Natural killer cell treated with Interleukin-12 subunit alpha and Interleukin-12 subunit beta and Interleukin-15 and Interleukin-18, amount 100 ng/mL, for 72 hours (primary cell): Measurements from ENCODE around the gene DPM1. TPM values are rescaled to one million over a fixed set of nuclear protein-coding genes. Genes with fewer than 3 reads are reported as not detected.

Source experiments
- ATAC-seq, 2 donors: fragments of 150-1000 bp; cut with Tn5 transposase in 1 of 2; sonication (Bioruptor Pico), chemical (Tn5 transposase) in 1 of 2; 2 replicates each; pipeline ENCODE4 v1.10.0; 2021
- DNase-seq: peaks from one replicate; pipeline ENCODE4 v3.0.0; 2022; ENCODE audit warnings: low spot score
- H3K27ac Mint-ChIP-seq, 2 donors: 1 replicate in 1 of 2; 2 replicates in 1 of 2; pipeline ENCODE4 v1.8.0; 2022; ENCODE audit warnings: mixed read lengths in 2 of 2, mild to moderate bottlenecking in 1 of 2, moderate library complexity in 1 of 2
- H3K27me3 Mint-ChIP-seq, 2 donors: 1 replicate in 1 of 2; 2 replicates in 1 of 2; pipeline ENCODE4 v1.8.0; 2022; ENCODE audit warnings: mixed read lengths in 2 of 2
- H3K36me3 Mint-ChIP-seq: one replicate; pipeline ENCODE4 v1.8.0; 2022; ENCODE audit warnings: mixed read lengths
- H3K4me1 Mint-ChIP-seq, 2 donors: 1 replicate in 1 of 2; 2 replicates in 1 of 2; pipeline ENCODE4 v1.8.0; 2022; ENCODE audit warnings: low read depth in 2 of 2, mixed read lengths in 2 of 2, mild to moderate bottlenecking in 1 of 2
- H3K4me3 Mint-ChIP-seq: one replicate; pipeline ENCODE4 v1.8.0; 2022; ENCODE audit warnings: mixed read lengths
- H3K9me3 Mint-ChIP-seq: 2 replicates; pipeline ENCODE4 v1.8.0; 2022; ENCODE audit warnings: mixed read lengths
- total RNA-seq, 2 donors: library from RNA; stranded (reverse); gene quantifications; one replicate each; pipeline ENCODE4 v1.2.3, GENCODE V29; 2022

Gene DPM1
- total RNA-seq, 2 donors from 2014 or later: 42.0 to 49.5 TPM

- DNase-seq: no peak
- Mint-ChIP-seq H3K36me3 (peaks cover 26% of the 10 kb centered on the region), H3K9me3 (no peaks in the 10 kb centered on the region), H3K27ac (no peak overlapping the region), H3K4me3 (no peak overlapping the region), H3K4me1 (peaks cover 19 to 22% of the 10 kb centered on the region in 2 donors), H3K27me3 (no peaks in the 10 kb centered on the region)
- no peak for ATAC-seq
These were observed 67.2 kb downstream of the DPM1 start for GRCh38 chr20:50891138-50891537.

- H3K27ac Mint-ChIP-seq: no peak overlapping the region
- ATAC-seq (no peak), DNase-seq (no peak)
- H3K4me3 Mint-ChIP-seq: no peak overlapping the region
- no peaks in the 10 kb centered on the region for H3K27me3 Mint-ChIP-seq
- no peaks in the 10 kb centered on the region for H3K9me3 Mint-ChIP-seq
- peaks cover 12% of the 10 kb centered on the region for H3K36me3 Mint-ChIP-seq
- H3K4me1 Mint-ChIP-seq: peaks cover 11 to 16% of the 10 kb centered on the region in 2 donors
These were observed 70.8 kb downstream of the DPM1 start for GRCh38 chr20:50887576-50887975.

GRCh38 chr20:50886184-50886790 is 72.0 kb downstream of the DPM1 start:
- ATAC-seq (no peak), DNase-seq (no peak)
- Mint-ChIP-seq H3K4me1 (peaks cover 0 to 8% of the 10 kb centered on the region in 2 donors), H3K27me3 (no peaks in the 10 kb centered on the region), H3K27ac (no peak overlapping the region), H3K4me3 (no peak overlapping the region), H3K9me3 (no peaks in the 10 kb centered on the region), H3K36me3 (no peaks in the 10 kb centered on the region)

DNA sequence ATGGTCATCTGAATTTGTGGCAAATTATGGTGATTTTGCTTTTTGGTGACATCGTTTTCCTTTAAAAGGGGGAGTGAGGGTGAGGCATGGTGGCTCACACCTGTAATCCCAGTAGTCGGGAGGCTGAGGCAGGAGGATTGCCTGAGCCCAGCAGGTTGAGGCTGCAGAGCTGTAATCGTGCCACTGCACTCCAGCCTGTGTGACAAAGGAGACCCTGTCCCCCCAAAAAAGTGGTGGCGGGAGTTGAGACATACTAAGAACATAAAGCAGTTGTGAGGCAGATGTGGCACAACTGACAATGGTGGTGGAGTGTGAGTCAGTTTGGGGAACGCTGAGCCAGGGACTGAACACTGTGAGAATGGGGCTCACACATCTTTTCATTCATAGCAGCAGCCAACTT is 72.6 kb downstream of the DPM1 start:
- Mint-ChIP-seq H3K27ac (no peak overlapping the region), H3K27me3 (no peaks in the 10 kb centered on the region), H3K36me3 (no peaks in the 10 kb centered on the region), H3K4me3 (no peak overlapping the region), H3K4me1 (peaks cover 0 to 7% of the 10 kb centered on the region in 2 donors), H3K9me3 (no peaks in the 10 kb centered on the region)
- DNase-seq (no peak), ATAC-seq (no peak)

DNA sequence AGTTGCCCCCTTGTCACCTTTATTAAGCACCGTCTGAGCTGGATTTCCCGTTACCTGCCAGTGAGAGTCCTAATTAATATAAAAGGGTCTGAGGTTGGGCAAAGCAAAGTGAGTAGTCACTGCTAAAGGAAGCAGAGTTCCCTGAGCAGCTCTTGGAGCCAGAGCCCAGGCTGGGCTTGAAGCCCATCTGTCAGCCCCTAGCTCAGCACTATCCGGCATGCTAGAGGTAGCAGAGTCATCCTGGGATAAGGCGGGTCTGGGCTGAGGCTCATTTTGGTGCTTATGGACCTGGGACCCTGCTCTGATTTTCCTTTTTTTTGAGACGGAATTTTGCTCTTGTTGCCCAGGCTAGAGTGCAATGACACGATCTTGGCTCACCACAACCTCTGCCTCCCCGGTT is 73.3 kb downstream of the DPM1 start:
- no peaks in the 10 kb centered on the region for H3K9me3 Mint-ChIP-seq
- ATAC-seq (no peak), DNase-seq (no peak)
- H3K4me3 Mint-ChIP-seq: no peak overlapping the region
- no peaks in the 10 kb centered on the region for H3K36me3 Mint-ChIP-seq
- no peak overlapping the region for H3K27ac Mint-ChIP-seq
- H3K27me3 Mint-ChIP-seq: no peaks in the 10 kb centered on the region
- H3K4me1 Mint-ChIP-seq: peaks cover 0 to 4% of the 10 kb centered on the region in 2 donors

Other genes with a start within 250 kb of the DPM1 start
- 1 to 10 TPM; 3.8 to 4.1 TPM for gene PARD6B, start 227.0 kb downstream of the DPM1 start, total RNA-seq
- gene BCAS4, start 163.5 kb downstream of the DPM1 start, total RNA-seq: 10 to 100 TPM in 1 of 2 donors, 1 to 10 TPM in 1; 6.7 to 15.0 TPM
- 10 to 100 TPM; 55.0 to 81.8 TPM for gene ADNP, start 27.1 kb downstream of the DPM1 start, total RNA-seq
- 1 to 10 TPM; 5.7 to 5.9 TPM for gene MOCS3, start 286 bp upstream of the DPM1 start, total RNA-seq
- gene KCNG1, start 64.6 kb upstream of the DPM1 start, total RNA-seq: not detected